HFFc6 (cell line): ENCODE data around the gene EIF4A2. TPM values are rescaled to one million over a fixed set of nuclear protein-coding genes. Genes with fewer than 3 reads are reported as not detected.
"Not testable (repeated sequence)": the region's sequence is repeated elsewhere in the genome, so short reads cannot be mapped to it uniquely, and the experiment has no call there.

Experiments
- DNase-seq: peaks from one replicate; pipeline ENCODE4 v3.0.0-alpha.2; 2018
- H3K27ac Mint-ChIP-seq: 2 replicates; pipeline ENCODE4 v1.8.0; 2020; ENCODE audit warnings: mild to moderate bottlenecking, mixed read lengths
- H3K27me3 Mint-ChIP-seq: 2 replicates; pipeline ENCODE4 v1.8.0; 2021; ENCODE audit warnings: mild to moderate bottlenecking, moderate library complexity, mixed read lengths; ENCODE audit not compliant: insufficient read depth
- H3K36me3 Mint-ChIP-seq: 2 replicates; pipeline ENCODE4 v1.8.0; 2021; ENCODE audit warnings: low read depth, mixed read lengths
- H3K4me1 Mint-ChIP-seq: 2 replicates; pipeline ENCODE4 v1.8.0; 2020; ENCODE audit warnings: low read depth, mixed read lengths
- H3K4me3 Mint-ChIP-seq: 2 replicates; pipeline ENCODE4 v1.8.0; 2020; ENCODE audit warnings: mild to moderate bottlenecking, moderate library complexity, mixed read lengths
- H3K9me3 Mint-ChIP-seq: 2 replicates; pipeline ENCODE4 v1.8.0; 2020; ENCODE audit warnings: mild to moderate bottlenecking, mixed read lengths
- total RNA-seq, 6 experiments: library from RNA; stranded (reverse); fragmentation: NEBNext Ultra II Directional; extraction: Animal tissue kit (Norgen Biotek cat#: 25700); gene quantifications; 2 replicates in 1 of 6; 3 replicates in 5 of 6; pipeline ENCODE4 v1.2.3, GENCODE V29; 2021
- TF ChIP-seq, protein P1 (sequence below): fragments of 200-600 bp; sonication (generic); IDR thresholded peaks from 2 replicates; pipeline ENCODE4 v1.5.0; 2021; ENCODE audit warnings: antibody characterized with exemption, mild to moderate bottlenecking

EIF4A2 gene
- total RNA-seq, 6 experiments from 2014 or later = 249 to 363 (median 264) TPM

GRCh38 chr3:186815435-186815834 lies 32.1 kb downstream of the EIF4A2 start:
- H3K36me3 Mint-ChIP-seq = no peaks in the 10 kb centered on the region
- peaks cover 18% of the 10 kb centered on the region for H3K4me1 Mint-ChIP-seq
- peaks cover 4% of the 10 kb centered on the region; the same call in 1 of the 2 replicates for H3K27me3 Mint-ChIP-seq
- peak overlapping the region; percentile 23; the same call in 1 of the 2 replicates for H3K27ac Mint-ChIP-seq
- TF ChIP-seq, protein P1, sequence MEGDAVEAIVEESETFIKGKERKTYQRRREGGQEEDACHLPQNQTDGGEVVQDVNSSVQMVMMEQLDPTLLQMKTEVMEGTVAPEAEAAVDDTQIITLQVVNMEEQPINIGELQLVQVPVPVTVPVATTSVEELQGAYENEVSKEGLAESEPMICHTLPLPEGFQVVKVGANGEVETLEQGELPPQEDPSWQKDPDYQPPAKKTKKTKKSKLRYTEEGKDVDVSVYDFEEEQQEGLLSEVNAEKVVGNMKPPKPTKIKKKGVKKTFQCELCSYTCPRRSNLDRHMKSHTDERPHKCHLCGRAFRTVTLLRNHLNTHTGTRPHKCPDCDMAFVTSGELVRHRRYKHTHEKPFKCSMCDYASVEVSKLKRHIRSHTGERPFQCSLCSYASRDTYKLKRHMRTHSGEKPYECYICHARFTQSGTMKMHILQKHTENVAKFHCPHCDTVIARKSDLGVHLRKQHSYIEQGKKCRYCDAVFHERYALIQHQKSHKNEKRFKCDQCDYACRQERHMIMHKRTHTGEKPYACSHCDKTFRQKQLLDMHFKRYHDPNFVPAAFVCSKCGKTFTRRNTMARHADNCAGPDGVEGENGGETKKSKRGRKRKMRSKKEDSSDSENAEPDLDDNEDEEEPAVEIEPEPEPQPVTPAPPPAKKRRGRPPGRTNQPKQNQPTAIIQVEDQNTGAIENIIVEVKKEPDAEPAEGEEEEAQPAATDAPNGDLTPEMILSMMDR = no peak
- H3K4me3 Mint-ChIP-seq = no peak overlapping the region
- DNase-seq = peak; percentile 34
- no peaks in the 10 kb centered on the region for H3K9me3 Mint-ChIP-seq

DNA sequence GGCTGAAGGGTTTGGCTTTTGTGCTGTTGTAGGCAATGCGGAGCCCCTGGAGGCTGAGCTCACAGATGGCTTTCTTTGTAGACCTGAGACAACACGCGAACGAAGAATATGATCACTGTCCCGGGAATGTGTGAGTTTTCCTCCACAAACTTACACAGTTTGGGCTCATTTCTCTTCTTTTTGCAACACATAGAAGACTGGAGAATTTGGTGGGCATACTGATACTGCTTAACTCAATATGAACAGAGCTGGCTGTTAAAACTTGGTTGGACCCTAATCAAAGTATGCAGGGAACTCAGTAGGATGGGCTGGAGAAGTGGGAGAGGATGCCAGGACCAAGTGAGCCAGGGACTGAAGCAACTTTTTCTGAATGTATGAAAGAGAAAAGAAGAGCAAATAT lies 35.1 kb downstream of the EIF4A2 start:
- TF ChIP-seq, protein P1 = no peak
- Mint-ChIP-seq H3K9me3 (no peaks in the 10 kb centered on the region), H3K27me3 (no peaks in the 10 kb centered on the region), H3K4me1 (peaks cover 34% of the 10 kb centered on the region), H3K27ac (no peak overlapping the region), H3K4me3 (no peak overlapping the region), H3K36me3 (no peaks in the 10 kb centered on the region)
- DNase-seq = no peak

GRCh38 chr3:186818956-186819355 lies 35.6 kb downstream of the EIF4A2 start:
- Mint-ChIP-seq H3K4me3 (no peak overlapping the region), H3K27me3 (0 out of 2 replicates have a peak, but pooled peaks cover under 1% of the 10 kb centered on the region), H3K9me3 (no peaks in the 10 kb centered on the region), H3K27ac (no peak overlapping the region), H3K36me3 (no peaks in the 10 kb centered on the region), H3K4me1 (peaks cover 34% of the 10 kb centered on the region)
- TF ChIP-seq, protein P1 = no peak
- DNase-seq = no peak

- DNase-seq = peak; percentile 77
- TF ChIP-seq, protein P1 = peak; percentile 89
- peak overlapping the region; percentile 92 for H3K27ac Mint-ChIP-seq
- H3K9me3 Mint-ChIP-seq = no peaks in the 10 kb centered on the region
- H3K36me3 Mint-ChIP-seq = no peaks in the 10 kb centered on the region
- H3K4me3 Mint-ChIP-seq = peak overlapping the region; percentile 85
- H3K27me3 Mint-ChIP-seq = peaks cover 14% of the 10 kb centered on the region; the same call in 1 of the 2 replicates
- H3K4me1 Mint-ChIP-seq = peaks cover 42% of the 10 kb centered on the region
These were observed 38.3 kb downstream of the EIF4A2 start for GRCh38 chr3:186821429-186822387.

- H3K4me3 Mint-ChIP-seq = peak overlapping the region; percentile 85
- not testable (repeated sequence) for H3K36me3 Mint-ChIP-seq, H3K9me3 Mint-ChIP-seq
- peaks cover 43% of the 10 kb centered on the region for H3K4me1 Mint-ChIP-seq
- DNase-seq = peak; percentile 28
- peak overlapping the region; percentile 92 for H3K27ac Mint-ChIP-seq
- peaks cover 14% of the 10 kb centered on the region; the same call in 1 of the 2 replicates for H3K27me3 Mint-ChIP-seq
These were observed 39.0 kb downstream of the EIF4A2 start for GRCh38 chr3:186822388-186822759.

DNA sequence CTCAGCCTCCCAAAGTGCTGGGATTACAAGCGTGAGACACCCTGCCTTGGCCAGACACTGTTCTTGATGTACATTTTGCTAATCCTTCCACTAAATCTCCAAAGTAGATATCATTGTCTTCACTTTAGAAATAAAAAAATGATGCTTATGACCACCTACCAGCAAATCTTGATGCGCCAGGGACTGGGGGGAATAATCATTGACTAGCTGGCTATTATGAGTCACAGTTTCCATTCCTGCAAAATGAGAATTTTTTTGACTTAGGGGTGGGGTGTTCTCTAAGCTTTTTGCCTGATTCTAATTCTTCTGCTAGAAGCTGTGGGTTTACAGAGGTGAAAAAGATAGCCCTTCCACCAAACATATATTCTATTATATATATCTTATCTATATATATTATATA lies 40.0 kb downstream of the EIF4A2 start:
- Mint-ChIP-seq H3K27me3 (peaks cover 16% of the 10 kb centered on the region), H3K36me3 (no peaks in the 10 kb centered on the region), H3K4me1 (peaks cover 43% of the 10 kb centered on the region), H3K4me3 (no peak overlapping the region), H3K27ac (no peak overlapping the region), H3K9me3 (no peaks in the 10 kb centered on the region)
- peak; percentile 21 for DNase-seq
- TF ChIP-seq, protein P1 = no peak
